Ascending aorta (tissue), 2 donors: ENCODE measurements around the gene NELFA. TPM values are rescaled to one million over a fixed set of nuclear protein-coding genes. Genes with fewer than 3 reads are reported as not detected.

Source experiments
- DNase-seq, 2 donors: peaks; one replicate each; pipeline ENCODE4 v3.0.0-alpha.2; 2019; ENCODE audit warnings: low spot score in 2 of 2
- H3K27ac ChIP-seq, 2 donors: fragments of 200-600 bp; sonication (generic); one replicate each; pipeline ENCODE4 v1.5.1; 2016 to 2017; ENCODE audit warnings: mild to moderate bottlenecking in 1 of 2
- H3K27me3 ChIP-seq: fragments of 200-600 bp; sonication (generic); one replicate; pipeline ENCODE4 v1.5.1; 2017
- H3K36me3 ChIP-seq, 2 donors: fragments of 200-600 bp; sonication (generic); one replicate each; pipeline ENCODE4 v1.5.1; 2016
- H3K4me1 ChIP-seq, 2 donors: fragments of 200-600 bp; sonication (generic); one replicate each; pipeline ENCODE4 v1.5.1; 2016 to 2017; ENCODE audit warnings: mild to moderate bottlenecking in 1 of 2
- H3K4me3 ChIP-seq, 2 donors: fragments of 200-600 bp; sonication (generic); one replicate each; pipeline ENCODE4 v1.5.1; 2016 to 2017; ENCODE audit warnings: mild to moderate bottlenecking in 1 of 2
- H3K9me3 ChIP-seq, 2 donors: fragments of 200-600 bp; sonication (generic); one replicate each; pipeline ENCODE4 v1.5.1; 2016
- CTCF ChIP-seq, 3 experiments: fragments of 200-600 bp in 2 of 3; fragments of 450-650 bp in 1 of 3; sonication (generic) in 2 of 3; IDR thresholded peaks; one replicate each; pipeline ENCODE4 v1.5.1; 2016 to 2019; ENCODE audit warnings: antibody characterized with exemption in 3 of 3, mild to moderate bottlenecking in 1 of 3, moderate library complexity in 1 of 3
- intact Hi-C: fragments of 100-400 bp; cut with DNase I; formaldehyde crosslinking; loops from one replicate; pipeline ENCODE4 v1.15.1; 2023
- total RNA-seq: library from RNA; depleted of rRNA; stranded (reverse); fragments of >200 nt; gene quantifications from one replicate; pipeline ENCODE4 v1.1.0, GENCODE V29; 2016

The NELFA gene
- total RNA-seq, 1 donor from 2014 or later = 11.9 TPM

GRCh38 chr4:1943928-1944327 is 64.8 kb downstream of the NELFA start:
- no peak for DNase-seq
- peaks cover 9 to 26% of the 10 kb centered on the region in 2 donors for H3K36me3 ChIP-seq
- no peaks in the 10 kb centered on the region for H3K9me3 ChIP-seq
- intact Hi-C loops = no loop called here
- no peak overlapping the region for H3K27ac ChIP-seq
- no peak overlapping the region for H3K4me3 ChIP-seq
- no peak for TF ChIP-seq CTCF (IDR thresholded peaks at IDR 0.05)
- no peaks in the 10 kb centered on the region for H3K27me3 ChIP-seq
- H3K4me1 ChIP-seq = no peaks in the 10 kb centered on the region

- TF ChIP-seq CTCF (IDR thresholded peaks at IDR 0.05) = no peak
- no peak overlapping the region for H3K4me3 ChIP-seq
- H3K27ac ChIP-seq = no peak overlapping the region
- intact Hi-C loops = no loop called here
- no peaks in the 10 kb centered on the region for H3K9me3 ChIP-seq
- H3K4me1 ChIP-seq = no peaks in the 10 kb centered on the region
- H3K36me3 ChIP-seq = peaks cover 13 to 46% of the 10 kb centered on the region in 2 donors
- DNase-seq = no peak
- no peaks in the 10 kb centered on the region for H3K27me3 ChIP-seq
Measured at GRCh38 chr4:1940566-1940965, 68.2 kb downstream of the NELFA start.

DNA sequence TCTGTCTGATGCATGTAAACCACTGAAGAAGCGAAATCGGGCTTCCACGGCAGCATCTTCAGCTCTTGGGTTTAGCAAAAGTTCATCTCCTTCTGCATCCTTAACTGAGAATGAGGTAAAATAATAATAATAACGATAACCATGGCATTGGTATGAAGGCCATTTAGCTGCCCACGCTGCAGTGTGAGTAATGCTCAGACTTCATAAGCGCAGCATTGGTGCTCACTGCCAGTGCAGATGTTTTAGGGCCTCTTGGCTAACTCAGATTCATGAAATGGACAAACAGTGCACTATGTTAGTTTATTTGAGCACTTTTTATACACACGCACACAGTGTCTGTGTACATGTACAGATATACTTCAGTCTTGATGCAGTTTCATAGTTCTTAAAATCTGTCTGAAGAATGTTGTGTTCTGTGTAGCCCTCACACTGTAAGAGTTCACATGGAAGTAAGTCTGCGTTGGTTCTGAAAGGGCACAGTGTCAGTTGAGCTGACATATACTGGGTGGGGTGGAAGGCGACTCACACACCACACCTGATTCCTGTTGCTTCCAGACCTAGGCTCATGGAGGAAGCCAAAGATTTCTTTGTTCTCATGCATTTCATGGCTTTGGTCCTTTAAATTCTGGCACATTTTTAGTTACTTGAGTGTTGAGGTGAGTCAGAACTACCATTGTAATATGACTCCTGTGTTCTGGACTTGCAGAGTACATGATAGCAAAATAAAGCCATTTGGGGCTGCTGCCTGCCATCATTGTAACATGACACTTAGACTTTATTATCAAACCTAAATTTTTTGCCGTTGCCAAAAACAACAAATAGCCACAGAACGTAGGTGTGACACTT is 68.9 kb downstream of the NELFA start:
- no peaks in the 10 kb centered on the region for H3K27me3 ChIP-seq
- H3K9me3 ChIP-seq = no peaks in the 10 kb centered on the region
- intact Hi-C loops = no loop called here
- DNase-seq = no peak
- no peak for TF ChIP-seq CTCF (IDR thresholded peaks at IDR 0.05)
- no peaks in the 10 kb centered on the region for H3K4me1 ChIP-seq
- H3K36me3 ChIP-seq = peaks cover 20 to 53% of the 10 kb centered on the region in 2 donors
- no peak overlapping the region for H3K4me3 ChIP-seq
- H3K27ac ChIP-seq = no peak overlapping the region

GRCh38 chr4:1938027-1938426 is 70.7 kb downstream of the NELFA start:
- H3K36me3 ChIP-seq = peaks cover 18 to 54% of the 10 kb centered on the region in 2 donors
- TF ChIP-seq CTCF (IDR thresholded peaks at IDR 0.05) = no peak
- no peaks in the 10 kb centered on the region for H3K27me3 ChIP-seq
- H3K9me3 ChIP-seq = no peaks in the 10 kb centered on the region
- no peak overlapping the region for H3K4me3 ChIP-seq
- no peak for DNase-seq
- H3K27ac ChIP-seq = no peak overlapping the region
- intact Hi-C loops = no loop called here
- no peaks in the 10 kb centered on the region for H3K4me1 ChIP-seq

GRCh38 chr4:1937550-1937949 is 71.2 kb downstream of the NELFA start:
- no peak for DNase-seq
- Histone ChIP-seq H3K36me3 (peaks cover 21 to 54% of the 10 kb centered on the region in 2 donors), H3K27me3 (no peaks in the 10 kb centered on the region), H3K27ac (no peak overlapping the region), H3K4me3 (no peak overlapping the region), H3K4me1 (no peaks in the 10 kb centered on the region), H3K9me3 (no peaks in the 10 kb centered on the region)
- intact Hi-C loops = no loop called here
- no peak for TF ChIP-seq CTCF (IDR thresholded peaks at IDR 0.05)
